ENCODE results near the gene MUCL3. TPM values are rescaled to one million over a fixed set of nuclear protein-coding genes. Genes with fewer than 3 reads are reported as not detected.
A peak's percentile ranks its signal among the peaks of the same experiment; 100 is the strongest.

The MUCL3 gene
- total and polyA plus RNA-seq, 10 of the 15 experiments (the other 5 are each of a cell fraction or from before 2014, with no cell fraction given): 0.03 to 1.4 (median 0.61) TPM

- TF ChIP-seq MLLT1 (IDR thresholded peaks at IDR 0.05) (0 out of 2 replicates have a peak, but pooled peaks have one; percentile 45), NRF1 (conservative IDR thresholded peaks at IDR 0.05; ENCODE audit: low read depth, low read length) (no peak), ZNF274 (IDR thresholded peaks at IDR 0.05; ENCODE audit: insufficient read depth, insufficient read length) (no peak), IRF3 (IDR thresholded peaks at IDR 0.05) (no peak), RELA (IDR thresholded peaks at IDR 0.05; ENCODE audit: borderline replicate concordance, partially characterized antibody) (peak; percentile 23), POU2F2 (IDR thresholded peaks at IDR 0.05; ENCODE audit: borderline replicate concordance, low read depth, low read length) (0 out of 3 replicates have a peak, but pooled peaks have one; percentile 12), STAT1 (conservative IDR thresholded peaks at IDR 0.05) (no peak), ZNF592 (IDR thresholded peaks at IDR 0.05) (no peak), EP300 (IDR thresholded peaks at IDR 0.05; ENCODE audit: borderline replicate concordance in 1 of 2, control insufficient read depth in 1 of 2, low read depth in 2 of 2, low read length in 2 of 2) (peak in 1 of 2 experiments; percentile 31; a peak in 1 of 4 replicates), POLR2AphosphoS2 (IDR thresholded peaks at IDR 0.05; ENCODE audit: low read depth, low read length) (no peak), IKZF2 (IDR thresholded peaks at IDR 0.05) (peak; percentile 41 to 46; a peak in 3 of 4 replicates), WRNIP1 (IDR thresholded peaks at IDR 0.05; ENCODE audit: borderline replicate concordance, low read depth, low read length) (no peak), CHD1 (IDR thresholded peaks at IDR 0.05; ENCODE audit: low read depth, low read length) (no peak), YBX1 (IDR thresholded peaks at IDR 0.05) (no peak), ELK1 (IDR thresholded peaks at IDR 0.05; ENCODE audit: low read depth, low read length) (no peak), ZNF622 (IDR thresholded peaks at IDR 0.05) (no peak), STAT3 (IDR thresholded peaks at IDR 0.05; ENCODE audit: low read depth, low read length) (no peak), MTA3 (IDR thresholded peaks at IDR 0.05; ENCODE audit: borderline replicate concordance, low read length) (no peak), SUPT20H (IDR thresholded peaks at IDR 0.05; ENCODE audit: borderline replicate concordance, control insufficient read depth, low read depth, low read length) (no peak), RFX5 (IDR thresholded peaks at IDR 0.05; ENCODE audit: low read depth, low read length) (no peak), RELB (IDR thresholded peaks at IDR 0.05; ENCODE audit: low read depth) (0 out of 2 replicates have a peak, but pooled peaks have one; percentile 47)
These were observed 14.7 kb downstream of the MUCL3 start (continued) for GRCh38 chr6:30955367-30956042.
